H1 (cell line): Measurements from ENCODE around the gene OR2A2. TPM values are rescaled to one million over a fixed set of nuclear protein-coding genes. Genes with fewer than 3 reads are reported as not detected.

Source experiments
- CHD2 ChIP-seq: IDR thresholded peaks from 2 replicates; pipeline ENCODE4 v1.6.1; 2012; ENCODE audit warnings: low read length, improper control_type of control experiment
- CTCF ChIP-seq, 3 experiments: IDR thresholded peaks; 1 replicate in 2 of 3; 2 replicates in 1 of 3; pipeline versions ENCODE4 v1.5.1 to v1.6.1; 2011; ENCODE audit warnings: low read length in 3 of 3, mild to moderate bottlenecking in 3 of 3, inconsistent platforms in 2 of 3, low read depth in 1 of 3, moderate library complexity in 1 of 3; ENCODE audit not compliant: insufficient read depth in 1 of 3; ENCODE audit errors: control extremely low read depth in 1 of 3
- HDAC6 ChIP-seq: IDR thresholded peaks from one replicate; pipeline ENCODE4 v1.7.1; 2012; ENCODE audit warnings: low read depth, mild to moderate bottlenecking, inconsistent platforms, low read length, moderate library complexity
- SP1 ChIP-seq: IDR thresholded peaks from 2 replicates; pipeline ENCODE4 v1.6.1; 2011; ENCODE audit warnings: low read depth, low read length
- polyA plus RNA-seq, 7 experiments: library from polyadenylated mRNA; depleted of rRNA in 3 of 7; stranded (reverse) in 5 of 7; unstranded in 2 of 7; fragments of >200 nt in 5 of 7; fragments of 200-250 nt in 2 of 7; gene quantifications; 1 replicate in 5 of 7; 2 replicates in 1 of 7; 4 replicates in 1 of 7; pipeline versions ENCODE4 v1.2.1 to v1.2.3, GENCODE V29; 2011 to 2013; ENCODE audit warnings: missing spikeins in 2 of 7, mixed read lengths in 2 of 7
- total RNA-seq: library from RNA; stranded (reverse); fragmentation: NEBNext Ultra II Directional; extraction: Animal tissue kit (Norgen Biotek cat#: 25700); gene quantifications from 2 replicates; pipeline ENCODE4 v1.2.1, GENCODE V29; 2021

The OR2A2 gene
- total and polyA plus RNA-seq, 2 of the 8 experiments (the other 6 are each of a cell fraction or from before 2014, with no cell fraction given) = not detected

- no peak for TF ChIP-seq CTCF (IDR thresholded peaks at IDR 0.05; ENCODE audit: control extremely low read depth in 1 of 3, insufficient read depth in 1 of 3, low read depth in 1 of 3, low read length in 3 of 3)
- no peak for TF ChIP-seq SP1
- TF ChIP-seq HDAC6 = no peak
- TF ChIP-seq CHD2 = no peak
These were observed 23.9 kb downstream of the OR2A2 start (continued) for GRCh38 chr7:144133307-144133706.
